GM10847 (cell line): Measurements from ENCODE around the gene MTMR6.

Source experiments
- POLR2A ChIP-seq: IDR thresholded peaks from 2 replicates; pipeline ENCODE4 v1.6.1; 2011; ENCODE audit not compliant: insufficient read length; ENCODE audit errors: extremely low read depth

MTMR6 gene

GRCh38 chr13:25286969-25287961, at the start of gene MTMR6:
Gene MTMR6, minus strand, starts transcription at chr13:25287488. Its CDS starts 241 bp downstream, at chr13:25287247.
- TF ChIP-seq POLR2A: peak; percentile 66

DNA sequence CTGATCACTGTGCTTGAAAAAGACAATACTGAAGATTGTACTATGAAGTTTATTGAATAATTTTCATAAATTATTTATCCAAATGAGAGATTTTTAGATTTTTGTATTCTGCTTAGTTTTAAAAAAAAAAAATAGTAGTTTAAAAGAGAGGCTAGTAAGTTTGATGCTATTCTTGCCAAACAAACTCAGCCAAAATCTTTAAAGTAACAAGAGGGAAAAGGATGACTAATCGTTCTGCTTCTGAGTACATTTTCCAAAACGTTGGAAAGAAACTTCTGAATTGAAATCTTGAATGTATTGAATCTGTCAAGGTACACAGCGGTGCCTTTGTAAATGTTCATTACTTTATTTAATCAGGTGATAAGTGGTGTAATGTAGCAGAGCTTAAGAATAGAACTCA, 48.6 kb upstream of the MTMR6 start:
- TF ChIP-seq POLR2A: no peak

DNA sequence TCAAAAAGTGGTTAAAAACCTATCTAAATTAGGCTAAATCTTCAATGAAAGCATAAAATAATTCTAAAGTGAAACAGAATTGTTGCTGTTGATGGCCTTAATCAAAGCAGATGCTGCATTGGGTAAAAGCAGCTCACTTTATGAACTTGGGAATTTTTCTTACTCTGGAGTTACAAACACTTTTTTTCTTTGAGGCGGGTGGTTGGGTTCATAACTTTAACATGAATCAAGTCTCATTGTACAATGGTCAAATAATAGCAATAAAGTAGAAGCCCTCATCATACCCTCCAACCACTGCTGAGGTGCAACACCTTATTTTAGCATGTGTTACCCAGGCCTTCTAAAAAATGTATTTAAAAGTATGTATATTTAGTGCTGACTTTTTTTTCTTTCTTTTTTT, 43.3 kb upstream of the MTMR6 start:
- no peak for TF ChIP-seq POLR2A

GRCh38 chr13:25329706-25330105, 42.4 kb upstream of the MTMR6 start:
- no peak for TF ChIP-seq POLR2A

GRCh38 chr13:25324100-25324499, 36.8 kb upstream of the MTMR6 start:
- no peak for TF ChIP-seq POLR2A

DNA sequence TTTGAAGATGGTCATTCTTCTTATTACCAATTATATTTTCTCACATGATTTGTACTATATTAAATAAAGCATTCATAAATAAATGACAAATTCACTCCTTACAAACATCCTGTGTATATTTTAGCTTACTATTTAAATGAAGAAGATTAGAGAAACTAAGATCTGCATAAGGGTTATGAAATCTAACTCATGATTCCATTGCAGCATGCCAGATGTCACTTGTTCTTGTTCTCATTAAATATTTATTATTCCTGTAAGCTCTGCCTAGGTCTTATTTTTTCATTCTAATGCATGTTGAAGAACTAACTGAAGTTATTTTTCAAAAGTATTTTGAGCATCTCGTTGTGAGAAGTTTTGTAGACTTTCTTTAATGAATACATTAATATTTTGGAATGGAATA, 32.5 kb upstream of the MTMR6 start:
- TF ChIP-seq POLR2A: no peak

- TF ChIP-seq POLR2A: no peak
Observed at GRCh38 chr13:25310891-25311290, 23.6 kb upstream of the MTMR6 start.

GRCh38 chr13:25306671-25307464, 19.6 kb upstream of the MTMR6 start:
- TF ChIP-seq POLR2A: no peak

DNA sequence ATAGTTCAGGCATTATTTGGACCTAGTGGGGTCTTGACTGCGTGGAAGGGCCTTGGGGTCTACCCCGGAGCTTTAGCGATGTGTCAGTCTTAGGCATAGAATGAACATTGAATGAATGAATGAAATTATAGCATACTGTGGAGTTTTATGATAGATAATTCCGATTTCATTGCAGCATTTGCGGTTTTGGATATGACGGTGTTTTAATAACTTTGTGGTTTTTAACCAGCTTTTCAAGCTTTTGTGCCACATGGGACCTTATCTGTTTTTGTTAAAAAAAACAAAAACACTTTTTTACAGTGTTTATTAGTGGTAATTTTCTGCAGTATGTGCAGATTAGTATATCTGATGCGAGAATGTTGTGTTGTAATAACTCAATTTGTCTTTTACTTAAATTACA, 14.8 kb upstream of the MTMR6 start:
- no peak for TF ChIP-seq POLR2A

DNA sequence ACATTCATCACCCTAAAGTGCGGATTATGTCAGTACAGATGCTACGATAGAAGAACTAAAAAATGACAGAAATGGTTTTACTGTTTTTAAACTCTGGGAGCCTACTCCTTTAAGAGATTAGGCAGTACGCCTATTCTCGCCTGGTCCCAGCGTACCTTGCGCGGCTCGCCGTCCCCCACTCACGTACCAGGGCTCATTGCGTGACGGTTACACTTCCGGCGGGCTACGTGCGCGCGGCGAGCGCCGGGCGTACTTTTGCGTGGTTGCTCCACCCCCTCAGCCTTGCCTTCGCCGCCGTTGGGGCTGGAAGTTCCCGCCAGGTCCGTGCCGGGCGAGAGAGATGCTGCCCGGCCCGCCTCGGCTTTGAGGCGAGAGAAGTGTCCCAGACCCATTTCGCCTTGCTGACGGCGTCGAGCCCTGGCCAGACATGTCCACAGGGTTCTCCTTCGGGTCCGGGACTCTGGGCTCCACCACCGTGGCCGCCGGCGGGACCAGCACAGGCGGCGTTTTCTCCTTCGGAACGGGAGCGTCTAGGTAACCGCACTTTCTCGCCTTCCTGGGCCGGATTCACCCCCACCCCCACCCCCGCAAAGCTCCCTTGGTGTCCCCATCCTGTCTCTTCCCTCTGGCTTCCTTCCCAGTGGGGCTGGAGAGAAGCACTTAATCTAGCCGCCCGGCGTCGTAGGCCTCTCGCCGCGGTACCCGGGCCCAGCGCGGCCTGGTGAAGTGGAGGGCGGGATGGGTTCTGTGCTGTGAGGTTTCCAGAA, 14.2 kb upstream of the MTMR6 start, which contains the start of gene NUP58:
Gene NUP58, plus strand, starts transcription at position 279 of the 767 bp plus-strand sequence. Its CDS starts 149 bp downstream, at position 428.
- peak; percentile 88 for TF ChIP-seq POLR2A

DNA sequence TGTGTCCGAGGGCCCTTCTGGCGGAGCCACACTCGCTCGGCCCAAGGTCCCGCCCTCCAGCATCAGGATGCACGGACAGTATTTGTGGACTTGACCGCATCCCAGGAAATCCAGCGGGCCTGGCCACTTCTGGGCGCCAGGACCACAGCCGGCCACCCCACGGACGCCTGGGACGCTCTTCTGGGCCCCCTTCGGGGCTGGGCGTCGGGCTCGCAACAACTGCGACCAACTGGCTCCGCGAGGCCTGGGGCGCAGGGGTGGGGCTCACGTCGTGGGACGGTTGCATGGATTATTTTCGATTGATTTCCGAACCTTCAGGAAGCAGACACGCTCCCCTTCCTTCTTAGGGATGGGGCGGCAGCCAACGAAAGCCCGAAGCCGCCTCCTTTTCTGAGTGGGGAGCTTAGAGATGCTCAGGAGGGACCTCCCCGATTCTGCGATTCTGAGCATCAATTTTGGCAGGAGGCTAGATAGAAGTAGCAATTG, 13.6 kb upstream of the MTMR6 start:
- TF ChIP-seq POLR2A: no peak

GRCh38 chr13:25295701-25296100, 8.4 kb upstream of the MTMR6 start:
- TF ChIP-seq POLR2A: no peak

DNA sequence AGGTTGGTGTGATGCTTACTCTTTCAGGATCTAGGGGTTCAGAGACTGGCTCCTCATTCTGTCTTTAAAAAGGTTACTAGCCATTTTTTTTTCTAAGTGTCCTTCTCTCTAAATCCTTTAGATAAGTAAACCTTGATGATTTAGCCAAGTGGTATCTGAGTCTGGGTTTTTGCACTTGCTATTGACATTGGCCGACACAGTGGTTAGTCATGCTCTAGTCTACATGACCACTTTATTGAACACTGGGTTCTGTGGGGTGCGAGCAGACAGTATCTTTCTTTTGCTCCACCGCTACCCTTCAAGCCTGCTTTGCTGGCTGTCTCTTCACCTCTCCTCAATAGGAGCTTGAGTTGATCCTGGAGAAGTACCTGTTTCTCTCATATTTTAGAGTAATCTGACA, 7.9 kb upstream of the MTMR6 start:
- TF ChIP-seq POLR2A: no peak

GRCh38 chr13:25292301-25292700, 5.0 kb upstream of the MTMR6 start:
- TF ChIP-seq POLR2A: no peak

GRCh38 chr13:25291691-25292090, 4.4 kb upstream of the MTMR6 start:
- TF ChIP-seq POLR2A: no peak
